Measurements from ENCODE around the gene RGS7BP. TPM values are rescaled to one million over a fixed set of nuclear protein-coding genes. Genes with fewer than 3 reads are reported as not detected.

RGS7BP gene
- total and polyA plus RNA-seq, 4 donors: 0.04 to 3.3 (median 1.4) TPM

DNA sequence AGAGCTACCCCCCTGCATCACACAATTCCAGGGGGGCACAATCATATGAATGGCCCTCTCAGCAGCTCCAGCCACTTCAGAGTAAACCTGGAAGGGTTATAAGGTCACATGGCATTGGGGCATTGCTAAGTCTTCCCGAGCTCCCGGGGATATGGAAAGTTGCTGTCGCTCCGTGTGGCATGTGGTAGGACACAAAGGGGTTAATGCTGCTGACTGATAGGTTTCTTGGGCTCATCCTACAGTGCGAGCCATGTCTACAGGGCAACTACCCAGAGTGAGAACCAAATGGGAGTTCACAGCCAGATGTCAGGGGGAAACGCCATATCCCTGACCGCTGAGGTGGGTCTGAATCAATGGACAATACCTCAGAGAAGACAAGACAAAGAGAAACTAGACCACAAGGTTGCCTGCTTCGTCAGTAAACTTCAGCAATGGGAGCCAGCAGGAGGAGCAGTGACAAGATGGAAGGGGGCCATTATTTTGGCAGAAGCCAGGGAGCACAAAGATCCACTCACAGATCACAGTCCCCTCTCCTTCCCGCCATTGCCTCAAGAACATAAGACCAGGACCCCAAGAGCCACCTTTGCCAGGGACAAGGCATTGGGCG lies 132.1 kb downstream of the RGS7BP start:
- no peak overlapping the region for H3K4me3 ChIP-seq
- TF ChIP-seq, protein P1, sequence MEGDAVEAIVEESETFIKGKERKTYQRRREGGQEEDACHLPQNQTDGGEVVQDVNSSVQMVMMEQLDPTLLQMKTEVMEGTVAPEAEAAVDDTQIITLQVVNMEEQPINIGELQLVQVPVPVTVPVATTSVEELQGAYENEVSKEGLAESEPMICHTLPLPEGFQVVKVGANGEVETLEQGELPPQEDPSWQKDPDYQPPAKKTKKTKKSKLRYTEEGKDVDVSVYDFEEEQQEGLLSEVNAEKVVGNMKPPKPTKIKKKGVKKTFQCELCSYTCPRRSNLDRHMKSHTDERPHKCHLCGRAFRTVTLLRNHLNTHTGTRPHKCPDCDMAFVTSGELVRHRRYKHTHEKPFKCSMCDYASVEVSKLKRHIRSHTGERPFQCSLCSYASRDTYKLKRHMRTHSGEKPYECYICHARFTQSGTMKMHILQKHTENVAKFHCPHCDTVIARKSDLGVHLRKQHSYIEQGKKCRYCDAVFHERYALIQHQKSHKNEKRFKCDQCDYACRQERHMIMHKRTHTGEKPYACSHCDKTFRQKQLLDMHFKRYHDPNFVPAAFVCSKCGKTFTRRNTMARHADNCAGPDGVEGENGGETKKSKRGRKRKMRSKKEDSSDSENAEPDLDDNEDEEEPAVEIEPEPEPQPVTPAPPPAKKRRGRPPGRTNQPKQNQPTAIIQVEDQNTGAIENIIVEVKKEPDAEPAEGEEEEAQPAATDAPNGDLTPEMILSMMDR (IDR thresholded peaks at IDR 0.05; ENCODE audit: control extremely low read depth, extremely low read depth): no peak
- no peak overlapping the region for H3K27ac ChIP-seq (ENCODE audit: low read depth in 1 of 2, low read length in 1 of 2)
- peaks cover 0 to 6% (median 0%) of the 10 kb centered on the region in 5 donors for H3K4me1 ChIP-seq (ENCODE audit: control insufficient read depth in 5 of 5, insufficient read depth in 5 of 5, low read length in 5 of 5)
- H3K9ac ChIP-seq (ENCODE audit: insufficient read depth in 1 of 2, low read length in 2 of 2): no peak overlapping the region
- no peaks in the 10 kb centered on the region for H3K27me3 ChIP-seq (ENCODE audit: control insufficient read depth in 3 of 3, insufficient read depth in 3 of 3, low read length in 2 of 3)
- H3K36me3 ChIP-seq (ENCODE audit: control insufficient read depth in 4 of 4, insufficient read depth in 4 of 4, low read length in 4 of 4): no peaks in the 10 kb centered on the region
- no peaks in the 10 kb centered on the region for H3K9me3 ChIP-seq (ENCODE audit: control insufficient read depth in 4 of 4, insufficient read depth in 3 of 4, low read length in 3 of 4)
- WGBS, 2 donors: 76 to 82% methylated on average over 10 of the region's 10 CpGs
- ATAC-seq (ENCODE audit: insufficient read depth, low FRiP score) (no peak), DNase-seq (peak in 1 of 3 donors; percentile 14)

DNA sequence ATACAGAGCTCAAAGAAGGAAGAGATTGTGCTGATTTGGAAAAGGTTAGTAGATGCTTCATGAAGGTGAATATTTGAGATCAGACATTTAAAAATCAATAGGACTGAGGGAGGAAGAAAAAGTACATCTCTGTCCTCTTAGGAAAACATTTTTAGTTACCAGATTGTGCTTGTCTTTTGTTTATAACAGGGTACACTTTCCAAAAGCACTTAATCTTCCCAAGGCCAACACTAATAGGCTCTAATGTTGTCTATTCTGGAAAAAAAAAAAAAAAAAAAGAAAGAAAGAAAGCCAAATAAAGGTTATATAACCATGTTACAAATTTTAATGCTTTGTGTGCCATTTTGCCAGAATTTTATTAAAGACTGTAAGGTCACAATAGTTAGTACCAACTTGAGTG lies 139.0 kb downstream of the RGS7BP start:
- Histone ChIP-seq H3K27me3 (ENCODE audit: control insufficient read depth in 3 of 3, insufficient read depth in 3 of 3, low read length in 2 of 3) (no peaks in the 10 kb centered on the region), H3K4me3 (no peak overlapping the region), H3K36me3 (ENCODE audit: control insufficient read depth in 4 of 4, insufficient read depth in 4 of 4, low read length in 4 of 4) (no peaks in the 10 kb centered on the region), H3K27ac (ENCODE audit: low read depth in 1 of 2, low read length in 1 of 2) (no peak overlapping the region), H3K9ac (ENCODE audit: insufficient read depth in 1 of 2, low read length in 2 of 2) (no peak overlapping the region), H3K4me1 (ENCODE audit: control insufficient read depth in 5 of 5, insufficient read depth in 5 of 5, low read length in 5 of 5) (peaks cover 0 to 11% (median 0%) of the 10 kb centered on the region in 5 donors), H3K9me3 (ENCODE audit: control insufficient read depth in 4 of 4, insufficient read depth in 3 of 4, low read length in 3 of 4) (no peaks in the 10 kb centered on the region)
- ATAC-seq (ENCODE audit: insufficient read depth, low FRiP score): no peak
- TF ChIP-seq, protein P1 (IDR thresholded peaks at IDR 0.05; ENCODE audit: control extremely low read depth, extremely low read depth): no peak
- DNase-seq: peak in 2 of 3 donors; percentile 71 to 73

DNA sequence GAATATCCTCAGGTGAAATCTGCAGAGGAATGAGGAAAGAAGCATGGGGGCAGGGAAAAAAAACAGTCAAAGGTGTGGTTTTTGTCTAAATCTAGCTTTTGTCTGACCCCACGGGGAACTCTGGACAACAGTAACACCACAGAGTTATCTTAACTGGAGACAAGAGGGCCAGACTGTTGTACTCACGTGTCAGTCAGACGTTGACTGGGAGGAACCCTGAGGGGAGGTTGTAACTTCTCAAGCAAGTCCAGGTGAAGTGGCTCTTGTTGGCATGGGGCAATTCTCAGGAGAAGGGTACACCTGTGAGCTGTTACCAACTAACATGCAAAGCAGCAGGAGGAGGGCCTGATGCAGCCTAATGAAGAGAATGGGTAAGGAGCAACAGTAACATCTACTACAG lies 140.4 kb downstream of the RGS7BP start:
- peaks cover 0 to 11% (median 0%) of the 10 kb centered on the region in 5 donors for H3K4me1 ChIP-seq (ENCODE audit: control insufficient read depth in 5 of 5, insufficient read depth in 5 of 5, low read length in 5 of 5)
- no peak overlapping the region for H3K4me3 ChIP-seq
- no peak overlapping the region for H3K27ac ChIP-seq (ENCODE audit: low read depth in 1 of 2, low read length in 1 of 2)
- ATAC-seq (ENCODE audit: insufficient read depth, low FRiP score): no peak
- TF ChIP-seq, protein P1 (IDR thresholded peaks at IDR 0.05; ENCODE audit: control extremely low read depth, extremely low read depth): no peak
- no peaks in the 10 kb centered on the region for H3K36me3 ChIP-seq (ENCODE audit: control insufficient read depth in 4 of 4, insufficient read depth in 4 of 4, low read length in 4 of 4)
- no peak overlapping the region for H3K9ac ChIP-seq (ENCODE audit: insufficient read depth in 1 of 2, low read length in 2 of 2)
- no peak for DNase-seq
- no peaks in the 10 kb centered on the region for H3K27me3 ChIP-seq (ENCODE audit: control insufficient read depth in 3 of 3, insufficient read depth in 3 of 3, low read length in 2 of 3)
- H3K9me3 ChIP-seq (ENCODE audit: control insufficient read depth in 4 of 4, insufficient read depth in 3 of 4, low read length in 3 of 4): no peaks in the 10 kb centered on the region
- WGBS, 2 donors: 72 to 87% methylated on average over 3 of the region's 3 CpGs

DNA sequence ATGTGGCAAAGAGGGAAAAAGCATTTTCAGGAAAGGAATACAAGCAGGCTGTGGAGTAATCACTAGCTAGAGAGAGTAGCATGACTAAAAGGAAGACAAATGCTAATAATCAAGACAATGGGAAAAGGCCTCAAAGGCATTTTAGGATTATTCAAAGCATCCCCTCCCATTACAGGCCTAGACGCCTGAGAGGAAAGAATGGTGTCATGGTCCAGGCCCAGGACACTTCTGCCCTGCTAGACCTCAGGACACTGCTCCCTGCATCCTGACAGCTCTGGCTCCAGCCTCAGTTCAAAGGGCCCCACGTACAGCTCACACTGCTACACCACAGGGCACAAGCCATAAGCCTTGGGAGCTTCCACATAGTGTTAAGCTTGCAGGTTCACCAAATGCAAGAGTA lies 143.7 kb downstream of the RGS7BP start:
- peaks cover 0 to 3% (median 0%) of the 10 kb centered on the region in 4 donors for H3K9me3 ChIP-seq (ENCODE audit: control insufficient read depth in 4 of 4, insufficient read depth in 3 of 4, low read length in 3 of 4)
- no peak overlapping the region for H3K9ac ChIP-seq (ENCODE audit: insufficient read depth in 1 of 2, low read length in 2 of 2)
- no peak overlapping the region for H3K27ac ChIP-seq (ENCODE audit: low read depth in 1 of 2, low read length in 1 of 2)
- H3K4me3 ChIP-seq: no peak overlapping the region
- 70 to 73% methylated on average over 2 of the region's 2 CpGs for WGBS, 2 donors
- H3K4me1 ChIP-seq (ENCODE audit: control insufficient read depth in 5 of 5, insufficient read depth in 5 of 5, low read length in 5 of 5): peaks cover 0 to 9% (median 0%) of the 10 kb centered on the region in 5 donors
- DNase-seq: no peak
- H3K36me3 ChIP-seq (ENCODE audit: control insufficient read depth in 4 of 4, insufficient read depth in 4 of 4, low read length in 4 of 4): no peaks in the 10 kb centered on the region
- no peak for ATAC-seq (ENCODE audit: insufficient read depth, low FRiP score)
- H3K27me3 ChIP-seq (ENCODE audit: control insufficient read depth in 3 of 3, insufficient read depth in 3 of 3, low read length in 2 of 3): no peaks in the 10 kb centered on the region
- TF ChIP-seq, protein P1 (IDR thresholded peaks at IDR 0.05; ENCODE audit: control extremely low read depth, extremely low read depth): no peak
